ENCODE data around the gene ATXN7L2.

- TF ChIP-seq CTCF (IDR thresholded peaks at IDR 0.05) (no peak), POLR2A (IDR thresholded peaks at IDR 0.05) (no peak)
These were observed 45.0 kb downstream of the ATXN7L2 start for GRCh38 chr1:109528712-109529111.
